Nephron (organoid): ENCODE data around the gene TPPP2.
A peak's percentile ranks its signal among the peaks of the same experiment; 100 is the strongest.

Source experiments
- H3K27ac Mint-ChIP-seq, 3 experiments: 2 replicates each; pipeline ENCODE4 v1.8.0; 2020; ENCODE audit warnings: mixed read lengths in 3 of 3, mild to moderate bottlenecking in 2 of 3, moderate library complexity in 1 of 3
- H3K27me3 Mint-ChIP-seq: 2 replicates; pipeline ENCODE4 v1.8.0; 2021; ENCODE audit warnings: low read depth, mild to moderate bottlenecking, moderate library complexity, mixed read lengths
- H3K36me3 Mint-ChIP-seq: 2 replicates; pipeline ENCODE4 v1.8.0; 2020; ENCODE audit warnings: low read depth, mixed read lengths
- H3K4me1 Mint-ChIP-seq: 2 replicates; pipeline ENCODE4 v1.8.0; 2020; ENCODE audit warnings: mixed read lengths
- H3K4me3 Mint-ChIP-seq, 3 experiments: 2 replicates each; pipeline ENCODE4 v1.8.0; 2020; ENCODE audit warnings: mild to moderate bottlenecking in 3 of 3, mixed read lengths in 3 of 3, moderate library complexity in 2 of 3
- H3K9me3 Mint-ChIP-seq: 2 replicates; pipeline ENCODE4 v1.8.0; 2020; ENCODE audit warnings: mixed read lengths
- TF ChIP-seq, protein P1 (sequence below), 3 experiments: fragments of 200-600 bp; sonication (generic); IDR thresholded peaks; one replicate each; pipeline ENCODE4 v1.5.0; 2021; ENCODE audit warnings: antibody characterized with exemption in 3 of 3; ENCODE audit not compliant: unreplicated experiment in 3 of 3

The TPPP2 gene

DNA sequence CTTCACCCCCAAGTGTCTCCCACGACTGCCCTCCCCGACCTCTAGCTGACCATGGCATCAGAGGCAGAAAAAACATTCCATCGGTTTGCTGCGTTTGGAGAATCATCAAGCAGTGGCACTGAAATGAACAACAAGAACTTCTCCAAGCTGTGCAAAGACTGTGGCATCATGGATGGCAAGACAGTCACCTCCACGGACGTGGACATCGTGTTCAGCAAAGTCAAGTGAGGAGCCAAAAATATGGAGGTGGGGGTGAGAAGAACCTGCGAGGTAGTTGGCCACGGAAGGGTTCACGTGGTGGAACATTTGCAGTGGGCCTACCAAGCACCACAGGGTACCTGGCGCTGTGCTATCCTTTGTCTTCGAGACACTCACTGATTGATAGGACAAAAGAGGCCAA, 514 bp downstream of the TPPP2 start:
- H3K9me3 Mint-ChIP-seq = no peaks in the 10 kb centered on the region
- H3K27ac Mint-ChIP-seq = peak overlapping the region; percentile 44 to 94 (median 74)
- H3K36me3 Mint-ChIP-seq = no peaks in the 10 kb centered on the region
- peaks cover 37% of the 10 kb centered on the region for H3K4me1 Mint-ChIP-seq
- H3K4me3 Mint-ChIP-seq = peak overlapping the region in 2 of 3 experiments; percentile 26 to 31
- H3K27me3 Mint-ChIP-seq = peaks cover 7% of the 10 kb centered on the region
- TF ChIP-seq, protein P1, sequence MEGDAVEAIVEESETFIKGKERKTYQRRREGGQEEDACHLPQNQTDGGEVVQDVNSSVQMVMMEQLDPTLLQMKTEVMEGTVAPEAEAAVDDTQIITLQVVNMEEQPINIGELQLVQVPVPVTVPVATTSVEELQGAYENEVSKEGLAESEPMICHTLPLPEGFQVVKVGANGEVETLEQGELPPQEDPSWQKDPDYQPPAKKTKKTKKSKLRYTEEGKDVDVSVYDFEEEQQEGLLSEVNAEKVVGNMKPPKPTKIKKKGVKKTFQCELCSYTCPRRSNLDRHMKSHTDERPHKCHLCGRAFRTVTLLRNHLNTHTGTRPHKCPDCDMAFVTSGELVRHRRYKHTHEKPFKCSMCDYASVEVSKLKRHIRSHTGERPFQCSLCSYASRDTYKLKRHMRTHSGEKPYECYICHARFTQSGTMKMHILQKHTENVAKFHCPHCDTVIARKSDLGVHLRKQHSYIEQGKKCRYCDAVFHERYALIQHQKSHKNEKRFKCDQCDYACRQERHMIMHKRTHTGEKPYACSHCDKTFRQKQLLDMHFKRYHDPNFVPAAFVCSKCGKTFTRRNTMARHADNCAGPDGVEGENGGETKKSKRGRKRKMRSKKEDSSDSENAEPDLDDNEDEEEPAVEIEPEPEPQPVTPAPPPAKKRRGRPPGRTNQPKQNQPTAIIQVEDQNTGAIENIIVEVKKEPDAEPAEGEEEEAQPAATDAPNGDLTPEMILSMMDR (IDR thresholded peaks at IDR 0.05; ENCODE audit: unreplicated experiment in 3 of 3) = no peak

DNA sequence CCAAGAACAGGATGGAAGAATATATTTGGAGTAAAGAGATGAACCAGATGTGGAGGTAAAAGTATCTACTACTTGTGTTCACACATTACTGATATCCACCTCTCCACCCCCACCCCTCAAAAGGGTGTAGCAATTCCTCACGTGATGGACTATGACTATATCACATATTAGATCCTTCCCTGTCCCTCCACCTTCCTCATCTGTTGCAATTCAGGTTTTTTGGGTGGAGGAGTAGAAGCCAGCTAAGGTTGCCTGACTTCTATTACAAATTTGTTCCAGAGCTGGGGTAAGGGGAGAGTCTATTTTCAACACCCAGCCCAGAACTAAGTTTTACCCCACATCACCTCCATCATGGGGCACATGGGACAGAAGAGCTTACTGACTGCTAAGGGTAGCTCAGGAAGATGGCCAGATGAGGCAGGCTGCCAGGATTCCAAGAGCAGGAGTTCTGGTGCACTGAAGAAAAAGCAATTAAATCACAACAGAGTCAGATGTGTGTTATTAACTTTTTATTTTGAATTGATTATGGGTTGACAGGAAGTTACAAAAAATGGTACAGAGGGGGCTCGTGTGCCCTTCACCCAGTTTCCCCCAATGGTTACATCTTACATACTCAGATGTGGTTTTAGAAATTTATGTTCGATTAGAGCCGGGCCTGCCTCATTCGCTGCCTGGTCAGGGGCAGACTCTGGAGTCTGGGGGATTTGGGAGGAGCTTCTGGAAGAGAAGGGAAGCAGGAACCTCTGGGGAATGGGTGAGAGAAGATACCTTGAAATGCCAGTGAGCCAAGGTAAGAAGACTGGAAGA, 2.5 kb downstream of the TPPP2 start:
- Mint-ChIP-seq H3K4me1 (peaks cover 29% of the 10 kb centered on the region), H3K36me3 (no peaks in the 10 kb centered on the region), H3K9me3 (no peaks in the 10 kb centered on the region), H3K4me3 (peak overlapping the region in 1 of 3 experiments; percentile 10), H3K27me3 (peaks cover 7% of the 10 kb centered on the region), H3K27ac (peak overlapping the region; percentile 41 to 90 (median 55))
- TF ChIP-seq, protein P1 (IDR thresholded peaks at IDR 0.05; ENCODE audit: unreplicated experiment in 3 of 3) = no peak

DNA sequence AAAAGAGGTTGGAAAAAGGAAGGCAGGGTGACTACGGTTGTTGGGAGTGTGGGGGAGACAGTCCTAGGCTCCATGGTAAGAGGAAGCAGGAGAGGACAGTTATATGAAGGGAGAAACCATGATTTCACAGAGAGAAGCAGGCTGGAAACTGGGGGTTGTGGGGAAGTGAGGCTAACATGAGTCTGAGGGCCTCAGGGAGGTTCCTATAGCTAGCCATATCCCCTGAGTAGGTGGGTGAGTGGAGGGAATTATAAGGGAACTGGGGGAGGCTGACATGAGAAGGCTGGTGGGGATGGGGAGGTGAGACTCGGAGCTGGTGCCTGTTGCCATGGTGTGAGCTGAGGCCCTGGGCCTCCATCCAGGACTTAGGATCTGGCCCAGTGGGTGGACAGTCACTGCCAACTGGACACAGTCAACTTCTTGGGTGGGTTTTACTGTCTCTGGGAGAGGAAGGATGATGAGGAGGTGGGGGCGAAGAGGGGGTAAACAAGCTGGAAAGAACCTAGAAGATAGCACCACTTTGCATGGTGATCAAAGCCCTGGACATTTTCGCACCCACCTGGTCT, 3.2 kb downstream of the TPPP2 start:
- peak overlapping the region in 1 of 3 experiments; percentile 10 for H3K4me3 Mint-ChIP-seq
- peaks cover 35% of the 10 kb centered on the region for H3K4me1 Mint-ChIP-seq
- no peaks in the 10 kb centered on the region for H3K36me3 Mint-ChIP-seq
- no peaks in the 10 kb centered on the region for H3K9me3 Mint-ChIP-seq
- TF ChIP-seq, protein P1 (IDR thresholded peaks at IDR 0.05; ENCODE audit: unreplicated experiment in 3 of 3) = no peak
- peak overlapping the region in 2 of 3 experiments; percentile 41 to 55 for H3K27ac Mint-ChIP-seq
- H3K27me3 Mint-ChIP-seq = peaks cover 7% of the 10 kb centered on the region

DNA sequence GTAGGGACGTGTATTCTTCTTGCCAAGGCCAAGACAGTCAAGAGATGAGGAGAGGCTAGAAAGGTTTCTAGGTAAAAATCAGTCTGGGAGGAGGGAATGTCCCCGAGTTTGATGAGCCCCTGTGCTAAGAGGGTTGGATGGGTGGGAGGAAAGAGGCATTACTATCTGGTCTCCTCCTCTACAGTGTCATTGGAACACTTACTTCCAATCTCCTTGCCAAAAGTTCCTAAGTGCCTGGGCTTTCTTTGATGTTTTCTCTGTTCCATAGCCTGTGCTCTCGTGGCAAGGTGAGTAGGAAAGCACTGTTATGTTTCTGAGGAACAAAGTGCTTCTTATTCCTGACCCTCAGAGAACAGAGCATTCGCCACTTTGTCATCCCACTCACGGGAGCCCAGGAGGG, 4.7 kb downstream of the TPPP2 start, which contains the start of gene RNASE13:
Gene RNASE13, minus strand, starts transcription at position 101 of the 400 bp plus-strand sequence. CDS start 519 bp downstream, outside the sequence.
- H3K27me3 Mint-ChIP-seq = peaks cover 7% of the 10 kb centered on the region
- no peak within 1 kb of the TSS for H3K4me3 Mint-ChIP-seq
- no peak within 1 kb of the TSS for H3K27ac Mint-ChIP-seq
- H3K4me1 Mint-ChIP-seq = peaks cover 50% of the 10 kb centered on the region
- H3K36me3 Mint-ChIP-seq = no peaks in the 10 kb centered on the region
- TF ChIP-seq, protein P1 (IDR thresholded peaks at IDR 0.05; ENCODE audit: unreplicated experiment in 3 of 3) = no peak
- no peaks in the 10 kb centered on the region for H3K9me3 Mint-ChIP-seq

DNA sequence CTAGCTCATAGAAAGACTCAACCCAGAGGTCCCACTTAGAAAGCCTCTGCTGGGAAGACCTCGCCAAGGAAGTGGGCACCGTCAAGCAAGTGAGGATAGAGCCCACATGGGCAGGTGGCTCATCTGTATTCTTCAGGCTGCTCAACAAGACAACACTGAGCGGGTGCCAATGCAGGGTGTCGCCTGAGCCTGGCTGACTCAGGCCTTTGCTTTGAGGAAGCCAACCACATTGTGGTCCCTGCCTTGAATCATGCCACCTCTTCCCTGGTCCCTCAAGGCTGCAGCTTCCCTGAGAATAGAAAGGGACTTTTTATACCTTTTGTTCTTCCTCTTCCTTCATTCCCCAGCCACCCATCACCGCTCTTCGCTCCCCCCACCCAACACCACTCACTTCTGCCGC, 6.7 kb downstream of the TPPP2 start:
- Mint-ChIP-seq H3K27ac (peak overlapping the region in 1 of 3 experiments; percentile 10), H3K27me3 (peaks cover 3% of the 10 kb centered on the region)
- TF ChIP-seq, protein P1 (IDR thresholded peaks at IDR 0.05; ENCODE audit: unreplicated experiment in 3 of 3) = no peak

More for the DNA sequence above, 6.7 kb downstream of the TPPP2 start:
- Mint-ChIP-seq H3K9me3 (no peaks in the 10 kb centered on the region), H3K4me1 (peaks cover 56% of the 10 kb centered on the region), H3K36me3 (no peaks in the 10 kb centered on the region), H3K4me3 (no peak overlapping the region)
